ENCODE measurements around the gene C3orf22.
A peak's percentile ranks its signal among the peaks of the same experiment; 100 is the strongest.

Gene C3orf22

DNA sequence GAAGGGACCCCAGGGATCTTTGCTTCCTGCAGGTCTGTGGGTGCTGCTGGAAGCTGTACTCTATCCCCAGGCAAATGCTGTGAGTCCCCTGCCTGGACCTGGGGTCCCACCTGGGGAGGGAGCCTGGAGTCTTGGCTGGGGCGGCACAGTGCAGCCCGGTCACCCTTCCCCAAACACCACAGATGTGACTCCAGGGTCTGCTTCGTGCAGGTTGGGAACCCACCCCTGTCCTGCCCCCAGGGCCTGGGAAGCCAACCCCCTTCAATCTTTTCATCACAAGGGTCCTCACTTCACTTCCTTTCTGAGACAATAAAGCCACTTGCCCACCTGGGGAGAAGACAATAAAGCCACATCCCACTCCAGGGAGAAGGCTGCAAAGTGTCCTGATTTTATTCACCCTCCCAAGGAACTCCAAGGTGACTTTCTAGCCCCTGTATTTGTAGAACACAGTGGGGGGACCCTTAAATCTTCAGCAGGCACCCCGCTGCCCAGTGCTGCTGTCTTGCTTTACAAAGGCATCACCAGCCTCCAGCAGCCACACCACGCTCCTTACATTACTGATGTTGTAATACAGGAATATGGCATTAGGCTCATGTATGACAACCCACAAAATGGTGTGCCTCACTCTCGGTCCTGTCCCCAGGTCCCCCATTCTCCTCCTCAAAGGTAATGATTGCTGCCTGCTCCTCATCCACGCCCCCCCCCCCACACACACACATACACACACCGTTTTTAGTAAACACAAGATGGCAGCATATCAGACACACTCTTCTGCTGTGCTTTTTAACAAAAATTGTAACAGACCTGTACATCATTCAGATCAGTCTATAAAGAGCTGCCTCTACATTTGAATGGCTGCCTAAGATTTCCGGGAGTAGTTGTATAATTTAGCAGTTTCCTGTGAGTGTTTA, 9.9 kb downstream of the C3orf22 start:
- Histone ChIP-seq H3K27ac (ENCODE audit: extremely low read depth, low read depth, low read length) (no peak overlapping the region), H3K4me1 (ENCODE audit: control insufficient read depth, insufficient read depth, low read length) (no peaks in the 10 kb centered on the region), H3K4me3 (ENCODE audit: low read depth, low read length) (no peak overlapping the region), H3K9me3 (ENCODE audit: control insufficient read depth, insufficient read depth, low read depth, low read length) (no peaks in the 10 kb centered on the region), H3K36me3 (ENCODE audit: control insufficient read depth in 2 of 2, insufficient read depth in 1 of 2, low read length in 2 of 2) (no peaks in the 10 kb centered on the region)
- ChIA-PET POLR2A (no interaction called here), CTCF (no interaction called here)
- peak; percentile 46 for TF ChIP-seq ZIC2 (tag by site-specific recombination; IDR thresholded peaks at IDR 0.05)
- no peak for TF ChIP-seq ZNF398 (tag by site-specific recombination; IDR thresholded peaks at IDR 0.05)
- TF ChIP-seq ZNF140 (tag by site-specific recombination; IDR thresholded peaks at IDR 0.05) = no peak

GRCh38 chr3:126547721-126548120, 11.0 kb downstream of the C3orf22 start:
- H3K27ac ChIP-seq (ENCODE audit: extremely low read depth, low read depth, low read length) = no peak overlapping the region
- no peak overlapping the region for H3K4me3 ChIP-seq (ENCODE audit: low read depth, low read length)
- TF ChIP-seq FEZF1 (tag by site-specific recombination; IDR thresholded peaks at IDR 0.05) = no peak
- no peak for TF ChIP-seq YY1 (tag by site-specific recombination; IDR thresholded peaks at IDR 0.05)
- ChIA-PET CTCF (interaction anchor here (0.6 kb wide), 1 partner anchor 925 kb away, joined by 4 read pairs; no protein-coding TSS in a partner anchor), POLR2A (no interaction called here)
- H3K4me1 ChIP-seq (ENCODE audit: control insufficient read depth, insufficient read depth, low read length) = no peaks in the 10 kb centered on the region
- H3K36me3 ChIP-seq (ENCODE audit: control insufficient read depth in 2 of 2, insufficient read depth in 1 of 2, low read length in 2 of 2) = no peaks in the 10 kb centered on the region
- H3K9me3 ChIP-seq (ENCODE audit: control insufficient read depth, insufficient read depth, low read depth, low read length) = no peaks in the 10 kb centered on the region

DNA sequence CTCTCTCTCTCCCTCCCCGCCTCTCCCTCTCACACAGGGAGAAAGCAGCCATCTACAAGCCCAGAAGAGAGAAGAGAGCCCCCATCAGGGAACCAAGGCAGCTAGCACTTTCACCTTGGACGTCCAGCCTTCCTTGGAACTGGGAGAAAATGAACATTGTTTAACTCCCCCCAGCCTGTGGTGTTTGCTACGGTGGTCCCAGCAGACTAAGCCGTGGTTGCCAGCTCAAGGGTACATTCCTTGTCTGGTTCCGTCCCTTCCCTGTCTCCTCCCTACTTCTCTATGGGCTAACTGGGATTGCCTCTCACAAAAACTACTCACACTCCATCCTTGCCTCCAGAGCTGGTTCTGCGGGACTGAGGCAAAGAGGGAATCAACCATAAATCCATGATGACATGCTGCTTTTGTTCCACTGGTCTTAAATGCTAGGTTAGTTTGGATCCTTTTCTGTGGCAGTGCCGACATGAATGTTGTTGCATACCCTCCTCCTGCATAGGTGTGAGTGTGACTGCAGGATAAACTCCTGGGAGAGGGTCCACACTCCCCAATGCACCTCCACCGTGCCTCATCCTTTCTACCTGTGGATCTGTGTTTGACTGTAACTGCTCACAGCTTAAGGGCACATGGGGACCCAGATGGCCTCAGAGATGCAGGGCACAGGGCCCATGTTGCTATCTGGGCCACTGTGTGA, 12.0 kb downstream of the C3orf22 start:
- no peak overlapping the region for H3K4me3 ChIP-seq (ENCODE audit: low read depth, low read length)
- H3K9me3 ChIP-seq (ENCODE audit: control insufficient read depth, insufficient read depth, low read depth, low read length) = no peaks in the 10 kb centered on the region
- no peak for TF ChIP-seq SP3 (tag by site-specific recombination; IDR thresholded peaks at IDR 0.05)
- TF ChIP-seq ZNF654 (tag by site-specific recombination; IDR thresholded peaks at IDR 0.05; ENCODE audit: low read depth) = no peak
- TF ChIP-seq ZIC2 (tag by site-specific recombination; IDR thresholded peaks at IDR 0.05) = no peak
- TF ChIP-seq, protein P1, sequence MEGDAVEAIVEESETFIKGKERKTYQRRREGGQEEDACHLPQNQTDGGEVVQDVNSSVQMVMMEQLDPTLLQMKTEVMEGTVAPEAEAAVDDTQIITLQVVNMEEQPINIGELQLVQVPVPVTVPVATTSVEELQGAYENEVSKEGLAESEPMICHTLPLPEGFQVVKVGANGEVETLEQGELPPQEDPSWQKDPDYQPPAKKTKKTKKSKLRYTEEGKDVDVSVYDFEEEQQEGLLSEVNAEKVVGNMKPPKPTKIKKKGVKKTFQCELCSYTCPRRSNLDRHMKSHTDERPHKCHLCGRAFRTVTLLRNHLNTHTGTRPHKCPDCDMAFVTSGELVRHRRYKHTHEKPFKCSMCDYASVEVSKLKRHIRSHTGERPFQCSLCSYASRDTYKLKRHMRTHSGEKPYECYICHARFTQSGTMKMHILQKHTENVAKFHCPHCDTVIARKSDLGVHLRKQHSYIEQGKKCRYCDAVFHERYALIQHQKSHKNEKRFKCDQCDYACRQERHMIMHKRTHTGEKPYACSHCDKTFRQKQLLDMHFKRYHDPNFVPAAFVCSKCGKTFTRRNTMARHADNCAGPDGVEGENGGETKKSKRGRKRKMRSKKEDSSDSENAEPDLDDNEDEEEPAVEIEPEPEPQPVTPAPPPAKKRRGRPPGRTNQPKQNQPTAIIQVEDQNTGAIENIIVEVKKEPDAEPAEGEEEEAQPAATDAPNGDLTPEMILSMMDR (tag by site-specific recombination; IDR thresholded peaks at IDR 0.05) = no peak
- no peak for TF ChIP-seq RBAK (tag by site-specific recombination; IDR thresholded peaks at IDR 0.05)
- no peak for TF ChIP-seq ZNF677 (tag by site-specific recombination; IDR thresholded peaks at IDR 0.05)
- no peak for TF ChIP-seq ZBTB7A (tag by site-specific recombination; IDR thresholded peaks at IDR 0.05; ENCODE audit: low read depth)
- H3K4me1 ChIP-seq (ENCODE audit: control insufficient read depth, insufficient read depth, low read length) = no peaks in the 10 kb centered on the region
- no peaks in the 10 kb centered on the region for H3K36me3 ChIP-seq (ENCODE audit: control insufficient read depth in 2 of 2, insufficient read depth in 1 of 2, low read length in 2 of 2)
- H3K27ac ChIP-seq (ENCODE audit: extremely low read depth, low read depth, low read length) = no peak overlapping the region
- ChIA-PET POLR2A (no interaction called here), CTCF (interaction anchor here (0.6 kb wide), 1 partner anchor 926 kb away, joined by 4 read pairs; no protein-coding TSS in a partner anchor)

- H3K36me3 ChIP-seq (ENCODE audit: control insufficient read depth in 2 of 2, insufficient read depth in 1 of 2, low read length in 2 of 2) = no peaks in the 10 kb centered on the region
- no peaks in the 10 kb centered on the region for H3K4me1 ChIP-seq (ENCODE audit: control insufficient read depth, insufficient read depth, low read length)
- POLR2A ChIA-PET = no interaction called here
- no peaks in the 10 kb centered on the region for H3K9me3 ChIP-seq (ENCODE audit: control insufficient read depth, insufficient read depth, low read depth, low read length)
- H3K27ac ChIP-seq (ENCODE audit: extremely low read depth, low read depth, low read length) = no peak overlapping the region
- H3K4me3 ChIP-seq (ENCODE audit: low read depth, low read length) = no peak overlapping the region
- TF ChIP-seq ZNF561 (tag by site-specific recombination; IDR thresholded peaks at IDR 0.05; ENCODE audit: borderline replicate concordance) (no peak), ZNF391 (tag by site-specific recombination; IDR thresholded peaks at IDR 0.05; ENCODE audit: borderline replicate concordance, low read depth) (no peak), ZNF629 (tag by site-specific recombination; IDR thresholded peaks at IDR 0.05) (no peak), GFI1B (tag by site-specific recombination; IDR thresholded peaks at IDR 0.05) (no peak), ZNF202 (tag by site-specific recombination; IDR thresholded peaks at IDR 0.05; ENCODE audit: borderline replicate concordance) (no peak)
- CTCF ChIA-PET = no interaction called here
Measured at GRCh38 chr3:126546013-126546412, 12.7 kb downstream of the C3orf22 start.
